HG03432 (cell line): ENCODE measurements around the gene NDUFS7.
"Not testable (repeated sequence)": the region's sequence is repeated elsewhere in the genome, so short reads cannot be mapped to it uniquely, and the experiment has no call there.

ENCODE experiments used
- ATAC-seq: cut with Tn5 transposase; IDR thresholded peaks from one replicate; pipeline ENCODE4 v1.9.1; 2021; ENCODE audit warnings: mild to moderate bottlenecking, moderate library complexity; ENCODE audit not compliant: unreplicated experiment

NDUFS7 gene

DNA sequence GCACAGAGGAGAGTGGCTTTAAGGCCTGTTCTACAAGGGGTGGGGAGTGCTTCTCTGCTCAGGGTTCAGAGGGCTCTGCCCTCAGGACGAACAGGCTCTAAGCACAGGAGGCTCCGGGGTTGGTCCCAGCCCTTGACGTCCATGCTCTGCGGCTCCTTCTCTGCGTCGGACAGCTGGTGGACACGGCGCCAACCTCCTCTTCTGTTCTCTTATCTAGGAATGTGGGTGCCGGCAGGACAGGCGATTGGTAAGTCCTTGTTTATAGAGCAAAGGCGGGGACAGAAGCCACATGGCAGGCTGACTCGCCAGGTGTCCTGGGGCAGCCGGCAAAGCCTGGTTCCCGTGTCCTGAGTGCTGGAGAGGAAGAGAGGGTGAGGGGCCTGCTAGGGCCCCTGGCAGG lies 46.0 kb downstream of the NDUFS7 start:
- no peak for ATAC-seq

- no peak for ATAC-seq
Measured at GRCh38 chr19:1430246-1430645, 46.5 kb downstream of the NDUFS7 start.

DNA sequence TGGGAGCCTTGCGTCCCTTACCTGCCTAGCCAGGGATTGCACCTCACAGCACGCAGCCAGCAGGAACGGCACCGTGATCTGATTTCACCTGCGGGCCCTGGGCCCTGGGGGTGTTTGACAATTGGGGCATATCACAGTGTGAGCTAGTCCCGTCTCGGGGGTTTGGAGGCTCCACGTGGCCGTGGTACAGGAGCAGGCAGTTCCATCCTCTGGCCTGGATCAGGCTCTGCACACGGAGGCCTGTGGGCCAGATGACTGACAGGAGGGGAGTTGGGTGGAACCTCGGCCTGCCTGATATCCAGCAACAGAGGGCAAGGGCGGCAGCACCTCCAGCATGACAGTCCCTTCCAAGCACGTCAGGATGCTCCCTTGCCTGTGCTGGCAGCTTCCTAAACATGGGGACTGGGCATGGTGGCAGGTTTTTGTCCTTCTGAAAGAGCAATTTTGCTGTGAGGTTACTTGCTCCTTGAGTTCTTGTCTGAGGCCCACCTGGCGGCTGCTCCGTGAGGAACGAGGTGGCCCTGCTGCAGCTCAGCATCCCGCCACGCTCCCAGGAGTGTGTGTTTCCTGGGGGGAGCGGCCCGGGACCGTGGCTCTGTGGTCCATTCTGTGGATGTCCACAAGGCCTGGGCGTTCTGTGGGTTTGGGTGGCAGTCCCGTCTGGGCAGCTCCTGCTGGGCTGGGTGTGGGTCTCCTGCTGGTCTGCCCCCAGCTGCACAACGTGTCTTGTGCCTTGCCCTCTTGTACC lies 48.2 kb downstream of the NDUFS7 start:
- no peak for ATAC-seq

DNA sequence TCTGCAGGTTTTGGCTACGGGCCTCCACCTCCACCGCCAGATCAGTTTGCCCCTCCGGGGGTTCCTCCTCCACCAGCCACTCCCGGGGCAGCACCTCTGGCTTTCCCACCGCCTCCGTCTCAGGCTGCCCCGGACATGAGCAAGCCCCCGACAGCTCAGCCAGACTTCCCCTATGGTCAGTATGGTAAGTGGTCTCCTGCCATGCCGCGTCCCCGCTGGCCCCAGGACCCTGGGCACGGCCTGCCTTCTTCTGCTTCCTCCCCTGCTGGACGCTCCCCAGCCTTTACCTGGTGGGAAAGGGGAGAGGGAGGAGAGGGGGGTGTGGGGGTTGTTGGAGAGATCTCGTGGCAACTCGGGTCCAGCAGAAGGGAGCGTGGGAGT lies 48.8 kb downstream of the NDUFS7 start:
- no peak for ATAC-seq

DNA sequence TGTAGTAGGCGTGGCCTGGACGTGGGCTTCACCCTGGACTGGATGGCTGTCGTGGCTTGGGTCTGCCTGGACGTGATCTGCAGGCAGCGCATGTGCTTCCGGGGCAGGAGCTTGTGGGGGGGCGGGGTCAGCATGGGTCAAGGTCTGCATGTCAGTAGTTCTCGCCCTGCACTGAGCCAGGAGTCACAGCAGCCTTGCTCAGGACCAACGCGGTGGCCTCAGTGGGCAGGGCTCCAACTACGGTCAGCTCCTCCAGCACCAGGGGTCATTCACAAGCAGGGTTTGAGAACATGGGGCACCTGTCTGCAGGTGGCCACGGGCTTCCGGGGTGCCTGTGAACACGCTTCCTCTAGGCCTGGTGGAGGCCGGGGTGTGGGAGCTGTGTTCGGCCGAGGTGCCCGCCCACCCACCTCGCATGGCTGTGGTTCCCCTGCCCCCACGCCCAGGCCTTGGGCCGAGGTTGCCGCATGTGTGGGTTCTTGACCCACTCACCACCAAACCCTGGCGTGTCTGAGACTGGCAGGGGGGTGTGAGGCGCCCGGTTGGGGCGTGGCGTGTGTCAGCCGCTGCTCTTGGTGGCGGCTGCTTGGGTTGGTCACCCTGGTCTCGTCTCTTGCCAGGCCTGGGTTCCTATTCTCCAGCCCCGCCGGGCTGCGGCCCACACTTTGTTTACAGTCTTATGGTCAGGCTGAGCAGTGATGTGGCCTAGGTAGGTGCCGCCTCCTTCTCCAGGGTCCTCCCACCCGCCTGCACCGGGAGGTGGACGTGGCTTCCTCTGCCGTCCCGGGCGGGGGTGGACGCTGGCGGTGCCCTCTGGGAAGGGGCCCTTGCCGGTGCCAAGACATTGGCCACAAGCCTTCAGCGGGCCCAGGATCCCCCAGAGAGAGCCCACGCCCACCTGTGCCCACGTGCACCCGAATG lies 49.7 kb downstream of the NDUFS7 start:
- no peak for ATAC-seq

DNA sequence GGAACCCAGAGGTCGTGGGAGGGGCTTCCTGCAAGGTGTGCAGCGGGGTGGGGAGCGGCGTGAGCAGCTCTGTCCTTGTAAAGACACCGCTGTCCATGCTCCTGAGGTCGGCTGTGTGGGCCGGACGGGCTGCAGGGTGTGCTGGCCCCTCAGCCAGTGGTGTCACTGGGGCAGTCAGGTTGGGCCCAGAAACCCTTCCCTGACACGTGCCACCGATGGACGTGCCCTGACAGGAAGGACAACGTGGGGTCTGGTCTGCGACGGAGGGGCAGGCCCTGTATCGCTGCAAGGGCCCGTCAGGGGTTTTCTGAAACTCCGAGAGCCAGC lies 50.3 kb downstream of the NDUFS7 start:
- ATAC-seq = no peak

DNA sequence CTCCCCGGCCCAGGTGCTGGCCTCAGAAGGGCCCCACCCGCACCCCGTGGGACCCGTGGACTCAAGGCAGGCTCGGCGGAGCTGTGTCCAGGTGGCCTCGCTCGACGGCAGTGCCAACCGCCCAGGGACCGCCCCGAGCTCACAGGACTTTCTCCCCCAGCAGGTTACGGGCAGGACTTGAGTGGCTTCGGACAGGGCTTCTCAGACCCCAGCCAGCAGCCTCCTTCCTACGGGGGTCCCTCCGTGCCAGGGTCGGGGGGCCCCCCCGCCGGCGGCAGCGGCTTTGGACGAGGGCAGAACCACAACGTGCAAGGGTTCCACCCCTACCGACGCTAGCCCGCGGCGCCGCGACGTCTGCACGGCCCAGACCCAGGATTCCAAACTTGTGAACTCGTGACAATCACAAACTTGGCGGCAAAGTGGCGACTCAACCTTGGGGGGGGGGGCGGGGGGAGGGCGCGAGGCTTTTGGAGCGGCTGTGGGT lies 50.9 kb downstream of the NDUFS7 start:
- no peak for ATAC-seq

- ATAC-seq = no peak
Measured at GRCh38 chr19:1435378-1435989, 51.8 kb downstream of the NDUFS7 start.

- ATAC-seq = no peak
Measured at GRCh38 chr19:1437609-1438008, 53.9 kb downstream of the NDUFS7 start.

- peak; percentile 83 for ATAC-seq
Measured at GRCh38 chr19:1438035-1438932, 54.6 kb downstream of the NDUFS7 start, which contains the start of gene RPS15. TSS of gene RPS15 (plus strand) at chr19:1438396. CDS start at chr19:1438426, 30 bp downstream.

DNA sequence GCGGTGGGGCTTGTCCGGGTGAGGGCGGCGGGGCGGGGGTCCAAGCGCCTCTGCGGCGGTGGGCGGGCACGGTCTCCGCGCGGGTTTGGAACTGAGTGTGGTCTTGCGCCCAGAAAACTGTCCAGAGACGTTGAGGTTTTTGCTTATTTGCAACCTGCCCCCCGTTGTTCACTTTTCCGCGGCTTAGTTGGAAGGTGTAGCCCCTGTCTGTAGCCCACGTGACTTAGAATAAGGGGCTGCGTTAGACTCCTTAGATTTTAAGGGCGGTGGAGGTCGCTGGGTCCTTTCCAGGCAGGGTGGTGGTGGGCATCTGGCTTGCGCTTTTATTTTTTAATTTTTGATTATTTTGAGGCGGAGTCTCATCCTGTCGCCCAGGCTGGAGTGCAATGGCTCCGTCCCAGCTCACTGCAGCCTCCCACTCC lies 55.2 kb downstream of the NDUFS7 start:
- ATAC-seq = no peak

- not testable (repeated sequence) for ATAC-seq
Measured at GRCh38 chr19:1439525-1440417, 56.1 kb downstream of the NDUFS7 start.

DNA sequence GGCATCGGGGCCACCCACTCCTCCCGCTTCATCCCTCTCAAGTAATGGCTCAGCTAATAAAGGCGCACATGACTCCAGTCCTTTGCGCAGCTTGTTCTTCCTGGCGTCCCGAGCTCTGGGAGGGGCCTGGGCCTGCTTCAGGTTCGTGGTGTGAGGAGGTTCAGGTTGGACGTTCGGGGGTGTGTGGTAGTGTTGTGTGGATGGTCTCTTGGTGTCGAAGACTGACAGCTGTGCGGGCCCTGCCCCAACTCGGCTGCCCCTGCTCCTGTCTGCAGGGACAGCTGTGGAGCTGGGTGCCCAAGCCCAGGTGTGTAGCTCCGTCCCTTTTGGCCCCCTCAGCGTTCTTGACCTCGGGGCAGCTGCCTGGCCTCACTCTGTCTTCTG lies 56.7 kb downstream of the NDUFS7 start:
- ATAC-seq = no peak

GRCh38 chr19:1441022-1441426 lies 57.3 kb downstream of the NDUFS7 start:
- no peak for ATAC-seq

DNA sequence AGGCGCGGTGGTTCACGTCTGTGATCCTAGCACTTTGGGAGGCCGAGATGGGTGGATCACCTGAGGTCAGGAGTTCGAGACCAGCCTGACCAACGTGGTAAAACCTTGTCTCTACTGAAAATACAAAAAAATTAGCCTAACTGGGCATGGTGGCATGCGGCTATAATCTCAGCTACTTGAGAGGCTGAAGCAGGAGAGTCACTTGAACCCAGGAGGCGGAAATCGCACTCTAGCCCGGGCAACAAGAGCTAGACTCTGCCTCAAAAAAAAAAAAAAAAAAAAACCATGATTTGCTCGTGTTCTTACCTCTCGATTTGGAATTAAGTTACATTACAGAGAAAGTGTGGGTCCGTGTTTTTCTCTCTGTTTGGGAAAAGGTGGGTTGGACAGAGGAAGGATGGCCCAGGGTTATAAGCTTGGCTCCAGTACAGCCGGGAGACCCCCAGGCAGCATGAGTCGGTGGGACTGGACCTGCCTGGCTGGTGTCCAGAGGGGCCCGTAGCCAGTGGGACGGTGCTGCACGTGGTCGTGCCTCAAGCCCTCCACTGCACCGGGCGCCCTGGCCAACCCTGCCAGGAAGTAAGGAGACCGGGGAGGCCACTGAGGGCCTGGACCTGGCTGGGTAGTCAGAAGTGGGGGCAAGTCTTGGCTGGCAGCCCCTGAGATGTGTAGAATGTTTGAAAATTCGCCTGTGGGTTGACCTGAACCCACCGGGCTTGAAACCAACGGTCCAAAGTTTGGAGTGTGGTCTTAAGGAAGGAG lies 58.2 kb downstream of the NDUFS7 start:
- no peak for ATAC-seq
